Measurements from ENCODE around the gene GLRX.

The GLRX gene

DNA sequence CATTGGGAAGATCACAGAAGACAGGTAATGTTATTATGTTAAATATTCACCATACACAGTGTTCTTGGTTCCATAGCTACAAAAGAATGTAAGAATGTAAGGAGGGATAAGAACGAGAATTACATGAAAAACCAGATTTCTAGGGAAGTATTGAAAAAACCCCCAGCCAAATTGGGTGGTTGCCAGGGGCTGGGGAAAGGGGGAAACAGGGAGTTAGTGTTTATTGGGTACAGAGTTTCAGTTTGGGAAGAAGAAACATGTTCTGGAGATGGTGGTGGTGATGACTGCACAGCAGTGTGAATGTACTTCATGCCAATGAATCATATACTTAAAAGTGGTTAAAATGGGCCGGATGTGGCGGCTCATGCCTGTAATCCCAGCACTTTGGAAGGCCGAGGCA, 40.3 kb downstream of the GLRX start:
- TF ChIP-seq, protein P1, sequence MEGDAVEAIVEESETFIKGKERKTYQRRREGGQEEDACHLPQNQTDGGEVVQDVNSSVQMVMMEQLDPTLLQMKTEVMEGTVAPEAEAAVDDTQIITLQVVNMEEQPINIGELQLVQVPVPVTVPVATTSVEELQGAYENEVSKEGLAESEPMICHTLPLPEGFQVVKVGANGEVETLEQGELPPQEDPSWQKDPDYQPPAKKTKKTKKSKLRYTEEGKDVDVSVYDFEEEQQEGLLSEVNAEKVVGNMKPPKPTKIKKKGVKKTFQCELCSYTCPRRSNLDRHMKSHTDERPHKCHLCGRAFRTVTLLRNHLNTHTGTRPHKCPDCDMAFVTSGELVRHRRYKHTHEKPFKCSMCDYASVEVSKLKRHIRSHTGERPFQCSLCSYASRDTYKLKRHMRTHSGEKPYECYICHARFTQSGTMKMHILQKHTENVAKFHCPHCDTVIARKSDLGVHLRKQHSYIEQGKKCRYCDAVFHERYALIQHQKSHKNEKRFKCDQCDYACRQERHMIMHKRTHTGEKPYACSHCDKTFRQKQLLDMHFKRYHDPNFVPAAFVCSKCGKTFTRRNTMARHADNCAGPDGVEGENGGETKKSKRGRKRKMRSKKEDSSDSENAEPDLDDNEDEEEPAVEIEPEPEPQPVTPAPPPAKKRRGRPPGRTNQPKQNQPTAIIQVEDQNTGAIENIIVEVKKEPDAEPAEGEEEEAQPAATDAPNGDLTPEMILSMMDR (IDR thresholded peaks at IDR 0.05; ENCODE audit: poor library complexity, severe bottlenecking): no peak
- H3K27ac ChIP-seq (ENCODE audit: poor library complexity, severe bottlenecking): no peak overlapping the region
- no peaks in the 10 kb centered on the region for H3K4me1 ChIP-seq (ENCODE audit: insufficient read depth, poor library complexity, severe bottlenecking)
- no peaks in the 10 kb centered on the region for H3K36me3 ChIP-seq (ENCODE audit: low read depth)
- no peak overlapping the region for H3K4me3 ChIP-seq (ENCODE audit: severe bottlenecking)
- no peaks in the 10 kb centered on the region for H3K9me3 ChIP-seq (ENCODE audit: severe bottlenecking)
- no peaks in the 10 kb centered on the region for H3K27me3 ChIP-seq (ENCODE audit: insufficient read depth, poor library complexity, severe bottlenecking)
- DNase-seq (ENCODE audit: low spot score) (no peak), ATAC-seq (ENCODE audit: low read depth) (no peak)

DNA sequence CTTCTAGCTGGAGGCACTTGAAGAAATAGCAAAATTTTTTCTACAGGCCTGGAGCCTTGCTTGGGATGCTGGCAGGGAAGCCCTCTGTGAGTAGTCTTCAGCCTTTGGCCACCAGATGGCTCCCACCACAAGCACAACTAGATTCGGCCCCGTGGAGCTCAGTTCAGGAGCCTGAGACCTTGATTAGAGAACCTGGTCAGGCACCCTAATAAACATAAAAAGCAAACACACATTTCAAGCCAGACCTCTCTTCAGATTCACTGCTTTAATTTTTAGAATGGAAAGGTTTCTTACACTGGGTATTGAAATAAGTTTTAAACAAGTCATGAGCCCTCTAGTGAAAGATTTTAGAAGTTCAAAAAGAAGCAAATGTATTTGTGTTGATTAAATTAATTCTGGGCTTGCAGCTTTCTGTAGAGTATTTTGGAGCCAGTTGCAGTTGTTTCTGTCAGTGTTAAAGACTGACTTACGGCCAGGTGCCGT, 41.4 kb downstream of the GLRX start:
- Histone ChIP-seq H3K27me3 (ENCODE audit: insufficient read depth, poor library complexity, severe bottlenecking) (no peaks in the 10 kb centered on the region), H3K9me3 (ENCODE audit: severe bottlenecking) (no peaks in the 10 kb centered on the region), H3K36me3 (ENCODE audit: low read depth) (no peaks in the 10 kb centered on the region), H3K4me3 (ENCODE audit: severe bottlenecking) (no peak overlapping the region), H3K4me1 (ENCODE audit: insufficient read depth, poor library complexity, severe bottlenecking) (no peaks in the 10 kb centered on the region), H3K27ac (ENCODE audit: poor library complexity, severe bottlenecking) (no peak overlapping the region)
- TF ChIP-seq, protein P1 (IDR thresholded peaks at IDR 0.05; ENCODE audit: poor library complexity, severe bottlenecking): peak; percentile 99
- peak; percentile 98 for ATAC-seq (ENCODE audit: low read depth)
- no peak for DNase-seq (ENCODE audit: low spot score)

DNA sequence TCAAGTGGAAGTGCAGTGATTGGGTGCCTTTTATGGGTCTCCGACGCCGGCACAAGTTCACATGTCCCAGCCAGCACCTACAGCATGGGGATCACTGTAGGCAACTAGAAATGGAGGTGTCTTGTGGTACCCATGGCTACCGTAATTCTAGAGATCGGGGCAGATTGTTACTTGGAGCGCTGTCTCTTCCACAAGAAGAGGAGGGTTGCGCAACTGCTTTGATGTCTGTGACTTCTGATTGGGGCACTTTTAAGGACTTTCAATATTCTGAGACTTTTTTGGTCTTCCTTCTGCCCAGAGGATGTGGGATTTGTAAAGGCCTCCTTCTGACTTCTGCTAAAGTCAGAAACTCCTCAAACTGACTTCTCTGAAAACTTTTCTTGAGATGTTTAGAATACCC, 41.9 kb downstream of the GLRX start:
- Histone ChIP-seq H3K36me3 (ENCODE audit: low read depth) (no peaks in the 10 kb centered on the region), H3K27me3 (ENCODE audit: insufficient read depth, poor library complexity, severe bottlenecking) (no peaks in the 10 kb centered on the region), H3K27ac (ENCODE audit: poor library complexity, severe bottlenecking) (no peak overlapping the region), H3K4me3 (ENCODE audit: severe bottlenecking) (no peak overlapping the region), H3K4me1 (ENCODE audit: insufficient read depth, poor library complexity, severe bottlenecking) (no peaks in the 10 kb centered on the region), H3K9me3 (ENCODE audit: severe bottlenecking) (no peaks in the 10 kb centered on the region)
- ATAC-seq (ENCODE audit: low read depth): no peak
- TF ChIP-seq, protein P1 (IDR thresholded peaks at IDR 0.05; ENCODE audit: poor library complexity, severe bottlenecking): no peak
- no peak for DNase-seq (ENCODE audit: low spot score)

DNA sequence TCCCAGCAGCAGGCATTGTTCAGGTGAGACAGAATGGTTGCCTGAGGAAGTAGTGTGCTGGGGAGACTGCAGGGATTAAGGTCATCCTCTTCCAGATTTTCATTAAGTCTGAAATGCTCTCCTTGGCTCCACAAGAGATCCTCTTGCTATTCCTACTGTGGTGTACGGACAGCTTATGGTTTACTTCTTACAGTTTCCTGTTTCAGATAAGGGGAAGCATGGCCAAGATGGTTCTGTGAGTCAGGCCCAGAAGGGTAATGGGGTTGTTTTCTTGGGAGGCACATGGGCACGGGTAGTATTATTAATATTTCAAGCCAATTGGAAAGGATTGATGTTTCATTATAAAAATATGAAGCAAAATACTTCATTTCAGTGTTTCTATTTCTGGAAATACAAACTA, 42.9 kb downstream of the GLRX start:
- TF ChIP-seq, protein P1 (IDR thresholded peaks at IDR 0.05; ENCODE audit: poor library complexity, severe bottlenecking): no peak
- DNase-seq (ENCODE audit: low spot score) (no peak), ATAC-seq (ENCODE audit: low read depth) (no peak)
- no peaks in the 10 kb centered on the region for H3K4me1 ChIP-seq (ENCODE audit: insufficient read depth, poor library complexity, severe bottlenecking)
- H3K9me3 ChIP-seq (ENCODE audit: severe bottlenecking): no peaks in the 10 kb centered on the region
- H3K4me3 ChIP-seq (ENCODE audit: severe bottlenecking): no peak overlapping the region
- H3K36me3 ChIP-seq (ENCODE audit: low read depth): no peaks in the 10 kb centered on the region
- no peaks in the 10 kb centered on the region for H3K27me3 ChIP-seq (ENCODE audit: insufficient read depth, poor library complexity, severe bottlenecking)
- no peak overlapping the region for H3K27ac ChIP-seq (ENCODE audit: poor library complexity, severe bottlenecking)

DNA sequence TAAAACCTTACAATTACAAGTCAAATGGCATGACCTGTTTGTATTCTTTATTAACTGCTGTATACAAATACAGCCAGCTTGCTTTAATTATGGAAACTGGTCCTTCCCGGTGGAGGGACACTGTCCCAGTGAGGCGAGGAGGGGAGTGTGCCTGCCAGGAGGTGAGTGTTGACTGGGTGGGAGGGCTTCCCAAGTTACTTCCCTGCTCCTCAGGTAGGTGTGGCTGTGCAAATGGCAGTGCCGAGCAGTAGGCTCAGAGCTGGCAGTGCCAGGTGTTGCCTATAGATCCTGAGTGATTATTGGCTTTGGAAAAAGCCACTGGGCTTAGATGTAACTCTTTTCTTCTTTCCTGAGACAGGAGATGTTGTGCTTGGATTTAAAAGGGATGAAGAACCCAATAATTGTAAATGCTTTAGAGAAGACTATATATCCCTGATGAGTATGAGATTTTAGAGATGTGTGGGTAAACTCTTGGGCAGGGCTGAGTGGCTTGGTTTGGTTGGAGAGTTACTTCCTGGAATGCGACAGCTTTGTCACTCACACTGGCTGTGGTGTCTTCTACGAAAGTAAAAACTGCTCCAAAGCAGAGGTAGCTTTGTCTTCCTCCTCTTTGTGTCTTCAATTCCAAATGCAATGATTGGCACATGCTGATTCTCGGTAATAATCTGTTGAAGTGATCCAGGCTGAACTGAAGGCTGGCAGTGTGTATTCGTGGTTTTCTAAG, 43.7 kb downstream of the GLRX start:
- Histone ChIP-seq H3K27me3 (ENCODE audit: insufficient read depth, poor library complexity, severe bottlenecking) (no peaks in the 10 kb centered on the region), H3K4me3 (ENCODE audit: severe bottlenecking) (no peak overlapping the region), H3K9me3 (ENCODE audit: severe bottlenecking) (no peaks in the 10 kb centered on the region), H3K36me3 (ENCODE audit: low read depth) (no peaks in the 10 kb centered on the region), H3K4me1 (ENCODE audit: insufficient read depth, poor library complexity, severe bottlenecking) (peaks cover 7% of the 10 kb centered on the region), H3K27ac (ENCODE audit: poor library complexity, severe bottlenecking) (no peak overlapping the region)
- TF ChIP-seq, protein P1 (IDR thresholded peaks at IDR 0.05; ENCODE audit: poor library complexity, severe bottlenecking): no peak
- no peak for ATAC-seq (ENCODE audit: low read depth)
- DNase-seq (ENCODE audit: low spot score): no peak
